ENCODE data around the gene SIX3. TPM values are rescaled to one million over a fixed set of nuclear protein-coding genes. Genes with fewer than 3 reads are reported as not detected.

The SIX3 gene
- total RNA-seq, 2 donors from 2014 or later: not detected

- Histone ChIP-seq H3K4me1 (no peaks in the 10 kb centered on the region), H3K36me3 (no peaks in the 10 kb centered on the region), H3K27me3 (no peaks in the 10 kb centered on the region), H3K4me3 (no peak overlapping the region), H3K9me3 (no peaks in the 10 kb centered on the region), H3K27ac (no peak overlapping the region)
- no peak for DNase-seq (ENCODE audit: low spot score)
- no peak for TF ChIP-seq CTCF (IDR thresholded peaks at IDR 0.05)
Observed at GRCh38 chr2:44920751-44921150, 20.8 kb upstream of the SIX3 start.

- TF ChIP-seq CTCF (IDR thresholded peaks at IDR 0.05): no peak
- Histone ChIP-seq H3K4me3 (no peak overlapping the region), H3K4me1 (no peaks in the 10 kb centered on the region), H3K27me3 (peaks cover 7 to 11% of the 10 kb centered on the region in 2 donors), H3K9me3 (no peaks in the 10 kb centered on the region), H3K27ac (no peak overlapping the region), H3K36me3 (no peaks in the 10 kb centered on the region)
- DNase-seq (ENCODE audit: low spot score): no peak
Observed at GRCh38 chr2:44922776-44923175, 18.7 kb upstream of the SIX3 start.

GRCh38 chr2:44925561-44926136 lies 15.9 kb upstream of the SIX3 start:
- no peak for TF ChIP-seq CTCF (IDR thresholded peaks at IDR 0.05)
- no peak overlapping the region for H3K27ac ChIP-seq
- H3K9me3 ChIP-seq: no peaks in the 10 kb centered on the region
- no peak overlapping the region for H3K4me3 ChIP-seq
- H3K36me3 ChIP-seq: no peaks in the 10 kb centered on the region
- peaks cover 0 to 21% of the 10 kb centered on the region in 2 donors for H3K4me1 ChIP-seq
- H3K27me3 ChIP-seq: peaks cover 20 to 39% of the 10 kb centered on the region in 2 donors
- no peak for DNase-seq (ENCODE audit: low spot score)

- Histone ChIP-seq H3K27ac (no peak overlapping the region), H3K36me3 (no peaks in the 10 kb centered on the region), H3K4me3 (no peak overlapping the region), H3K9me3 (no peaks in the 10 kb centered on the region), H3K27me3 (peaks cover 21 to 51% of the 10 kb centered on the region in 2 donors), H3K4me1 (peaks cover 0 to 21% of the 10 kb centered on the region in 2 donors)
- TF ChIP-seq CTCF (IDR thresholded peaks at IDR 0.05): no peak
- DNase-seq (ENCODE audit: low spot score): no peak
Observed at GRCh38 chr2:44926957-44927356, 14.5 kb upstream of the SIX3 start.

GRCh38 chr2:44927985-44928482 lies 13.5 kb upstream of the SIX3 start:
- Histone ChIP-seq H3K27me3 (peaks cover 21 to 58% of the 10 kb centered on the region in 2 donors), H3K36me3 (no peaks in the 10 kb centered on the region), H3K9me3 (no peaks in the 10 kb centered on the region), H3K4me3 (no peak overlapping the region), H3K27ac (no peak overlapping the region), H3K4me1 (peaks cover 0 to 27% of the 10 kb centered on the region in 2 donors)
- TF ChIP-seq CTCF (IDR thresholded peaks at IDR 0.05): no peak
- DNase-seq (ENCODE audit: low spot score): no peak
